ENCODE data around the gene EID2. TPM values are rescaled to one million over a fixed set of nuclear protein-coding genes. Genes with fewer than 3 reads are reported as not detected.

Gene EID2
- total RNA-seq, 1 experiment from 2014 or later: 17.5 TPM

- no peak for TF ChIP-seq CTCF (IDR thresholded peaks at IDR 0.05; ENCODE audit: unreplicated experiment)
- H3K4me1 Mint-ChIP-seq (ENCODE audit: low read depth, unreplicated experiment): peaks cover 13% of the 10 kb centered on the region
- H3K4me3 Mint-ChIP-seq (ENCODE audit: low read depth, unreplicated experiment): no peak overlapping the region
- H3K36me3 Mint-ChIP-seq (ENCODE audit: insufficient read depth, unreplicated experiment): no peaks in the 10 kb centered on the region
- no peak for DNase-seq
- H3K27me3 Mint-ChIP-seq (ENCODE audit: unreplicated experiment): peaks cover 23% of the 10 kb centered on the region
- H3K27ac Mint-ChIP-seq (ENCODE audit: unreplicated experiment): no peak overlapping the region
- no TSS peak for BruUV-seq (replicated peaks)
- CTCF ChIA-PET: interaction anchor here (0.6 kb wide), 1 partner anchor 1130 kb away, joined by 6 read pairs; no protein-coding TSS in a partner anchor
- H3K9me3 Mint-ChIP-seq (ENCODE audit: low read depth, unreplicated experiment): no peaks in the 10 kb centered on the region
- intact Hi-C loops (cut with micrococcal nuclease; ENCODE audit: unreplicated experiment): loop anchor here (10.0 kb wide), 1 partner anchor 212 kb away; no protein-coding TSS in a partner anchor
Observed at GRCh38 chr19:39553082-39553652, 13.2 kb upstream of the EID2 start.

GRCh38 chr19:39550197-39550596 lies 10.2 kb upstream of the EID2 start:
- no TSS peak for BruUV-seq (replicated peaks)
- CTCF ChIA-PET: no interaction called here
- no peak for DNase-seq
- H3K9me3 Mint-ChIP-seq (ENCODE audit: low read depth, unreplicated experiment): no peaks in the 10 kb centered on the region
- no peak for TF ChIP-seq CTCF (IDR thresholded peaks at IDR 0.05; ENCODE audit: unreplicated experiment)
- no peak overlapping the region for H3K4me3 Mint-ChIP-seq (ENCODE audit: low read depth, unreplicated experiment)
- intact Hi-C loops (cut with micrococcal nuclease; ENCODE audit: unreplicated experiment): loop anchor here (10.0 kb wide), 1 partner anchor 215 kb away; no protein-coding TSS in a partner anchor
- no peak overlapping the region for H3K27ac Mint-ChIP-seq (ENCODE audit: unreplicated experiment)
- H3K4me1 Mint-ChIP-seq (ENCODE audit: low read depth, unreplicated experiment): no peaks in the 10 kb centered on the region
- no peaks in the 10 kb centered on the region for H3K36me3 Mint-ChIP-seq (ENCODE audit: insufficient read depth, unreplicated experiment)
- H3K27me3 Mint-ChIP-seq (ENCODE audit: unreplicated experiment): peaks cover 48% of the 10 kb centered on the region

GRCh38 chr19:39546599-39546998 lies 6.6 kb upstream of the EID2 start:
- no TSS peak for BruUV-seq (replicated peaks)
- H3K27me3 Mint-ChIP-seq (ENCODE audit: unreplicated experiment): peaks cover 61% of the 10 kb centered on the region
- CTCF ChIA-PET: no interaction called here
- H3K9me3 Mint-ChIP-seq (ENCODE audit: low read depth, unreplicated experiment): no peaks in the 10 kb centered on the region
- no peak overlapping the region for H3K4me3 Mint-ChIP-seq (ENCODE audit: low read depth, unreplicated experiment)
- intact Hi-C loops (cut with micrococcal nuclease; ENCODE audit: unreplicated experiment): no loop called here
- no peaks in the 10 kb centered on the region for H3K36me3 Mint-ChIP-seq (ENCODE audit: insufficient read depth, unreplicated experiment)
- no peak for TF ChIP-seq CTCF (IDR thresholded peaks at IDR 0.05; ENCODE audit: unreplicated experiment)
- DNase-seq: no peak
- no peak overlapping the region for H3K27ac Mint-ChIP-seq (ENCODE audit: unreplicated experiment)
- H3K4me1 Mint-ChIP-seq (ENCODE audit: low read depth, unreplicated experiment): peaks cover 8% of the 10 kb centered on the region

- no peak for TF ChIP-seq CTCF (IDR thresholded peaks at IDR 0.05; ENCODE audit: unreplicated experiment)
- Mint-ChIP-seq H3K9me3 (ENCODE audit: low read depth, unreplicated experiment) (no peaks in the 10 kb centered on the region), H3K36me3 (ENCODE audit: insufficient read depth, unreplicated experiment) (peaks cover 9% of the 10 kb centered on the region), H3K27me3 (ENCODE audit: unreplicated experiment) (peaks cover 72% of the 10 kb centered on the region), H3K27ac (ENCODE audit: unreplicated experiment) (no peak overlapping the region), H3K4me1 (ENCODE audit: low read depth, unreplicated experiment) (peaks cover 17% of the 10 kb centered on the region), H3K4me3 (ENCODE audit: low read depth, unreplicated experiment) (no peak overlapping the region)
- intact Hi-C loops (cut with micrococcal nuclease; ENCODE audit: unreplicated experiment): no loop called here
- no peak for DNase-seq
- CTCF ChIA-PET: no interaction called here
- BruUV-seq (replicated peaks): no TSS peak
Observed at GRCh38 chr19:39544911-39545310, 5.0 kb upstream of the EID2 start.
